Activated CD4-positive, CD25-positive, alpha-beta regulatory T cell treated with anti-CD3 and anti-CD28 coated beads, Interleukin-2, amount 50 U/mL, for 72 hours (primary cell): ENCODE measurements around the gene FUZ.

Experiments used
- DNase-seq: peaks from one replicate; pipeline ENCODE4 v3.0.0; 2021

Gene FUZ

DNA sequence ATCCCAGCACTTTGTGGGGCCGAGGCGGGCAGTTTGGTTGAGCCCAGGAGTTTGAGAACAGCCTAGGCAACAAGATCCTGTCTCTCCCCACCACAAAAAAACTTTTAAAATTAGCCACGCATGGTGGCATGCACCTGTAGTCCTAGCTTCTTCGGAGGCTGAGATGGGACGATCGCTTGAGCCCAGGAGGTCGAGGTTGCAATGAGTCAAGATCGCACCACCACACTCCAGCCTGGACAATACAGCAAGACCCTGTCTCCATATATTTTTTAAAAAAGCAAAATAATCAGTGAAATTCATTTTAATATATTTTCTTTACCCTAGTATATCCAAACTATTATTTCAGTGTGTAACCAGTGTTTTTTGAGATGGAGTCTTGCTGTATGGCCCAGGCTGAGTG, 38.1 kb downstream of the FUZ start:
- DNase-seq = no peak

DNA sequence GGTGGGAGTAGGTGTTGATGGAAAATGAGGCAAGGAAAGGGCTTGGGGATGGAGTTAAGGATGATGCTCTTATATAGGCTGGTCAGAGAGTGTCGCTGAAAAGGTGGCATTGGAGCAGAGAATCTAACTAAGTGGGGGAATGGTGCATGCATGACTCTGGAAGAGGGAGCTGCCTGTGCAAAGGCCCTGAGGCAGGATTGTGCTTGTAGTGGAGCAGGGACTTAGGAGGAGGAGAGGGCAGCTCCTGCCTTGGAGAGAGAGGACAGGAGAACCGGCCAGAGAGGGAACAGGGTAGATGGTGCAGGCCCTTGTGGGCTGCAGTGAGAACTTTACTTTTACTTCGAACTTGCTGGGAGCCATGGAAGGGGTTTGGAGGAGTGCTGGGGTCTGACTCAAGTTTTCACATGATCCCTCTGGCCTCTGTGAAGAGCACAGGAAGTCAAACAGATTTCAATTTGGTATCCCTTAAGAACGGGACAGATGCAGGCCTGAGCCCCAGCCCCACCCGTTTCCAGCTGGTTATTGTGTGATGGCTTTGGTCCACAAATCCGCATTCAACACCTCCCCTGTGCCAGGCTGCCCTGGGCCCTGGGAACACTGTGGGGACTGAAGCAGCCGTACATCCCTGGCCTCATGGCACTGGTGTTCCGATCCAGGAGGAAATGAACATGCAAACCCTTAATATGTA, 39.3 kb downstream of the FUZ start:
- DNase-seq = no peak

DNA sequence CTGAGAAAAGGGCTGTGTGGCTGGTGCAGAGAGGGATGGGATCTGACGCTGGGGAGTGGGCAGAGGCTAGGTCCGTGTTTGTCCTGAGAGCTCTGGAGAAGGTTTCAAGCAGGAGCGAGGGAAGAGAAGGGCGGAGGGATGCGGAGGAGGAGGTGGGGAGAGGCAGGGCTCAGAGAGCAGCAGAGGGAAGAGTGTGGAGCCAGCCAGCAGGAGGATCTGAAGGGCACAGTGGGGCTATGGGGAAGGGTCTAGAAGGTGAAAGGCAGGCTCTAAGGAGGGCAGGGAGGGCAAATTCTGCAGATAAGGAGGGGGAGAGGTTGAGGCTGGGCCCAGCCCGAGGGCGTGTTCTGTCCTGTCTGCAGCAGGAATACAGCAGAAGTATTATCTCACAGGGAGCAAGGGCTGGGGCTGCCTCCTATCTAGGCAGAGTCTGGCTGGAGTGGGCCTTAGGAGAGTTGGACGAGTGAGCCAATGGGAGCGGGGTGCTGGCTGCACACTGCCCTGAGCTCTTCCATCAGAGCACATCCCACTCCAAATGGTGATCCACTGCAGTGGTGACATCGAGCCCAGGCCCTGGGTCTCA, 40.2 kb downstream of the FUZ start:
- DNase-seq = no peak

DNA sequence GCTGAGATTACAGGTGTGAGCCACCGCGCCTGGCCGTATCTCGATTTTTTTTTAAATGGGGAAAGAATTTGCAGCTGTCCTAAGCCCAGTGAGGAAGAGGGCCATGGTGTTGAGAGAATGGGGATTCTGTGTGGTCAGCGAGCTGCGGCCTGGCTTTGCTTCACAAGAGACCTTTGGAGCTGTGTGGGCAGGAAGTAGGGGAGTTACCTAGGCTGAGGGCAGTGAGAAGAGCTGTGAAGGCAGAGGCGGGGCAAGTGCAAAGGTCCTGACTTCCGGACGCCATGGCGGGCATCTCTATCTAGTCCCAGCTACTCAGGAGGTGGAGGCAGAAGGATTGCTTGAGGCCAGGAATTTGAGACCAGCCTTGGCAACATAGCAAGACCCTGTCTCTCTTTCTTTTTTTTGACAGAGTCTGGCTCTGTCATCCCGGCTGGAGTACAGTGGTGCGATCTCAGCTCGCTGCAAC, 41.4 kb downstream of the FUZ start:
- no peak for DNase-seq

DNA sequence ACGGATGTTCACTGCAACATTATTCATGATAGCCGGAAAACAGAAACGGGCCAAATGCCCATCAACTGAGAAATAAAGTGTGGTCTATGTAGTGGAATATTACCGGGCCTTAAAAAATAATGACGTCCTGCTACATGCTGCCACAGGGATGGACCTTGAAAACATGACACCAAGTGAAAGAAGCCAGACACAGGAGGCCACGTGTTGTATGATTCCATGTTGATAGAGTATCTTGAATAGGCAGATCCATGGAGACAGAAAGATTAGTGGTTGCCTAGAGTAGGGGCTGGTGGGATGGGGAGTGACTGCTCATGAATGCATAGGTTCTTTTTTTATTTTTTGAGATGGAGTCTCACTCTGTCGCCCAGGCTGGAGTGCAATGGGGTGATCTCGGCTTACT, 42.6 kb downstream of the FUZ start:
- no peak for DNase-seq

DNA sequence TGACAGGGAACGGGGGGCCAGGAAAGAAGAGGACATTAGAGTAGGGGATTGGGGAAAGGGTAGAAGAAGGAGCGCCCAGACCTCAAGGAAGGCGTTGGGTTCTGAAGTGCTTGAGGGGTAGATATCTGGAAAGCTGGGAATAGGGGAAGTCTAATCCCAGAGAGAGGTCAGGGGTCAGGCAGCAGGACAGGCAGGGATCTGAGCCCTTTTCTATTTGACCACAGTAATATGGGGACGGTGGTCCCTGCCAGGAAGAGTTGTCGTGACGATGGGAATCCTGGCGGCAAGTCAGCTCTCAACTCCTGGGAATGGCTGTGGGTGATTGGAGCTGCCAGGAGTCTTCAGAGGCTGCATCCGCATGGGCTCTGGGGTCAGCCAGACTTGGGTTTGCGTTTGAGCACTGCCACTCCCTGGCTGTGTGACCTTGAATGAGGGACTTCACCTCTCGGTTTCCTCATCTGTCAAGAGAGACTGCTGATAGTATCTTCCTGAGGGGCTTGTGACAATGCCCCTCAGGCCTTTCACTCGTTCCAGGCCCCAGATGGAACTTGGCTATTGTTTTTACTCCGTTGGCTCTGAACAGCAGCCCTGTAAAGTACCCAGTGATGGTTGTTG, 45.0 kb downstream of the FUZ start:
- DNase-seq = no peak

DNA sequence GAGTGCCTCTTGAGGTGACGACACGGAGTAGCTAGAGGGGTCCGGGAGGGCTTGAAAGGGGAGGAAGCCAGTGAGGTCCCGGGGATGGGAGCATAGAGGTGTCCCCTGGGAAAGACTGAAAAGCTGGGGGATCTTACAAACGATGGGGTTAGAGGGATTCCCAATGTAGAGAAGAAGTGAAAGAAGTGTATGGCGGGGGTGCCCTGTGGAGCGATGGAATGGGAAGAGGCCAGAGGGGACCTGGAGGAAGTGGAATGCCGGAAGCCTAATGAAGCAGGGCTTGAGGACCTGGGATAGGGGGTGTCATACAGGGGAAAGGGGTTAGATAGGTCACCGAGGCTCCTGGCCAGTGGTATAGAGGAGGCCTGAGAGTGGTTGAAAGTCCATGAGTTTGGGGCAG, 45.7 kb downstream of the FUZ start:
- no peak for DNase-seq

DNA sequence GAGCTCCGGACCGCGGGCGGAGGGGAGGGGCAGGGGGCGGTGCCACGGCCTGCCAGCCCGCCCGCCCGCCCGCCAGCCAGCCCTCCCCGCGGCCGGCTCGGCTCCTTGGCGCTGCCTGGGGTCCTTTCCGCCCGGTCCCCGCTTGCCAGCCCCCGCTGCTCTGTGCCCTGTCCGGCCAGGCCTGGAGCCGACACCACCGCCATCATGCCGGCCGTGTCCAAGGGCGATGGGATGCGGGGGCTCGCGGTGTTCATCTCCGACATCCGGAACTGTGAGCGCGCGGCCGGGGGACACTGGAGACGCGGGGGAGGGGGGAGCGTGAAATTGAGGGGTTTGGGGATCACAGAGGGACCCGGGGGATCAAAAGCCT, 46.2 kb downstream of the FUZ start, which contains the start of gene AP2A1:
AP2A1 (plus strand) TSS at position 72 of the 370 bp plus-strand sequence; CDS start at position 205, 133 bp downstream.
- no peak for DNase-seq

DNA sequence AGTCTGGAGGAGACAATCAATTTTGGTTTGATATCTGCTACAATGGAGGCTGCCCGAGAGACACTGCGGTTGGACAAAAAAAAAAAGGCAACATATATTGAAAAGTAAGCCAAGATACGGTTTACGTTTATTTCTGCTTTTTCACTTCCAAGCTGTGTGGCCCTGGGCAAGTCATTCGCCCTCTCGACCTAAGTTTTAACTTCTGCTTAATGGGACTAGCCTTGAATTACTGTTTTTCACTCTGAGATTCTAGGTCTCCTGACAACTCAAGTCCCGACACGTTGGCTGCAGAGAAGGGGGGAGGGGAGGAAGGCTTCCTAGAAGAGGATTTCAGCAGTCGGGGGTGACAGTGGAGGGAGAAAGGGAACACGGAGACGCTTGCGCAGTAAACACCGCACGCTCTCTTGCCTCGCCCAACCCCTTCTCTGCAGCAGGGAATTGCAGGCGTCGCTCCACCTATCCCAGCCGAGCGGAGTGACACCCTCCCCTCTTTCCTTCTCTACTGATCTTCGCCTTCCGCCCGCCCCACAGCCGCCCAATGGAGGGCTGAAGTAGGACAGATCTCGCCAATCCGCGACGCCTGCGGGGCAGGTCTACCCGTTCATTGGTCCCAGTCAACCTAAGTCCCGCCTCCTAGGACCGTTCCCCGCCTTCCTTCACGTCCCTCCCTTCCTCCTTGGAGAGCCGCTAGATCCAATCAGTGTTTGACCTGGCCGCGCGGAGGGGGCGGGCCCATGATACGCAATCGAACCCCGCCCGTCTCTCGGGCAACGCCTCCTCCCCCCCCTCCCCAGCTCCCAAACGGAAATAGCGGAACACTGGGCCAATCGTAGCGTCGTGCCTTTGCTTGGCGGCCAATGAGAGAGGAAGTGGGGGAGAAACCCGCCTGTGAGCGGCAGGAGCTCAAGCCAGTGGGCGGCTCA, 46.8 kb downstream of the FUZ start:
- DNase-seq = peak; percentile 97

DNA sequence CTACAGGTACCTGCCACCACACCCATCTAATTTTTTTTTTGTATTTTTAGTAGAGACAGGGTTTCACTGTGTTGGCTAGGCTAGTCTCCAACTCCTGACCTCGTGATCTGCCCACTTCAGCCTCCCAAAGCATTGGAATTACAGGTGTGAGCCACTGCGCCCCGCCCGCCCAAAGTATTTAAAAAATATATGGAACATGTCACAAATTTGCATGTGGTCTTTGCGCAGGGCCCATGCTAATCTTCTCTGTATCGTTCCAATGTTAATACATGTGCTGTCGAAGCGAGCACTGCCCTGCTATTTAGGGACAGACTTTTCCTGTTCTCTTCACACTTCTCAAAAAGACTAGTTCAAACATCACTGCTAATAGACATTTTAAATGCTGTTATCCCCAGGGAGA, 48.8 kb downstream of the FUZ start:
- no peak for DNase-seq

DNA sequence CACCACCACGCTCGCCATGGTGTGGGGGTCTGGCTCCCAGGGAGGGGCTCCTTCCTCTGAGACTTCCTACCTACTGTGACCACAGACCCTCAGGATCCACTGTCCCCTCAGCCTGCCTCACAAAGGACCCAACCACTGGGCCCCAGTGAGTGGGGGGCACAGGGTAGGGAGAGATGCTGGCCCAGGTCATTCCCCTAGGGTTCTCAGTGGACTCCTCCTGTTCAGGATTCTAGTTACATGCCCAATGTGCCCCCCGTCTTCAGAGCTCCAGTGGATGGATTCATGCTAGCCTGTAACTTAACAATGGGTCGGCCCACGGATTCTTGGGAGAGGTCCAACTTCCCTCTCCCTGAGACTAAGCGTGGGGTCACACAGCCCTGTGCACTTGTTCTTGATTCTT, 49.9 kb downstream of the FUZ start, which contains the start of gene TSKS:
TSKS (minus strand) TSS at position 77 of the 400 bp plus-strand sequence; CDS start at position 18, 59 bp downstream.
- DNase-seq = no peak

DNA sequence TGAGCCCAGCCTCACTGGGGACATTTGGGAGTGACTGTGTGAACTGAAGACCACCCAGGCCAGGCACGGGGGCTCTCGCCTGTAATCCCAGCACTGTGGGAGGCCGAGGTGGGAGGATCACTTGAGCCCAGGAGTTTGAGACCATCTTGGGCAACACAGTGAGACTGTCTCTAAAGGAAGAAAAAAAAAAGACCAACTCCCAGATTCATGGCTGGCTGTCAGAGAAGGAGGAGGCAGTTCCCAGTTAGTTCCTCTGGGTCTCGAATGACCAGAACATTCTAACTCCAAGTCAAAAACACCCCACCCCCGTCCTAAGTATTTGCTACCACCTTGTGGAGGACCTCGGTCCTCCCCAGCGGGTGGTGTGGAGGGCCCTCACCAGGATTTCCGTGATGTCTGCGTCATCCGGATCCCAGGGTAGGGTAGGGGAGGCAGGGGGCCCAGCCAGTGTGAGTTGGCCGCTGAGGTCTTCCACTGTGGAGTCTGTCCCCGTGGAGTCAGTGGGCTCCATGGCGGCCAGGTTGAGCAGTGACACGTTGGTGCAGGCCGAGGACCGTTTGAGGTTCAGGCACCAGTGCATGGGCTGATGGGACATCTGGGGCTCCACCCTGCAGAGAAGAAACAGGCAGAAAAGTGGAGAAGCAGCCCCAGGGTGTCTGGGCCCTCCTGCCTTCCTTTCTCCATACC, 51.3 kb downstream of the FUZ start:
- DNase-seq = no peak

DNA sequence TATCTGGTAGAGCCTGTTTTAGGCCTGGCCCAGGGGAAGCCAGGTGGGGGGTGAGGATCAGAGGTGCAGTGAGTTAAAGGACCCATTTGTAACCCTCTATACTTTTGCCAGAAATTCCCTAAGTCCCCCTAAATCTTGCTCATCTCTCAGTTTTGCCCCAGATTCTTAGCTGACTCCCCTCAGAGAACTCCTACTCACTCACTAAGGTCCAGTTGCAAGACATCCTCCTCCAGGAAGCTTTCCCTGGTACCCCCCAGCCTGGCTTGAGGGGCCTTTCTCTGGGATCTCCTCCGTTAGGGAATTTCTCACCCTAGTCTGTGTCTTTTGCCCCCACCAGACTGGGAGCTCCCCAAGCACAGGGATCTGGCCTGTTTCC, 51.9 kb downstream of the FUZ start:
- DNase-seq = no peak

DNA sequence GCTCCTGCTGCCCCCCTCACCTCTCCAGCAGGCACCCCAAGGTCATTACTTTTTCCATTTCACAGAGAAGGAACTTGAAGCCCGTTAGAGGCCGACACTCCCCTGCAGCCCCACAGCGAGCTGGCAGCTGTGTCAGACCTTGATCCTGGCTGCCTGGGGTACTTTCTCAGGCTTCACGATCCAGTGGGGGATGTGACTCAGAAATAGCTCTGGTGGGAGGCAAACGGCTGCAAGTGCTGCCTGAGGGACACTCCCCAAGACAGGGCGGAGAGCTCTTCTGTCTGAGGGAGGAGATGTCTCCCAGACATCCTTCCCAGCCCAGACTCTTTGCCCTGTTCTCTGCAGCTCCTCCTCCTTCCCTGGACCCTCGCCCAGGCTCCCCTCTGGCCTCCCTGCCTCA, 54.8 kb downstream of the FUZ start:
- DNase-seq = no peak
